ENCODE results near the gene HCN4.

Gene HCN4

GRCh38 chr15:73341886-73342600 lies 26.7 kb downstream of the HCN4 start:
- no peak for FAIRE-seq

- FAIRE-seq, result no peak
These were observed 28.1 kb downstream of the HCN4 start for GRCh38 chr15:73340502-73341192.

- no peak for FAIRE-seq
These were observed 30.0 kb downstream of the HCN4 start for GRCh38 chr15:73338606-73339374.

- FAIRE-seq, result no peak
These were observed 30.7 kb downstream of the HCN4 start for GRCh38 chr15:73338058-73338457.

GRCh38 chr15:73337187-73337586 lies 31.6 kb downstream of the HCN4 start:
- no peak for FAIRE-seq

GRCh38 chr15:73336756-73337155 lies 32.0 kb downstream of the HCN4 start:
- no peak for FAIRE-seq

GRCh38 chr15:73335471-73335870 lies 33.3 kb downstream of the HCN4 start:
- FAIRE-seq, result no peak

- FAIRE-seq, result no peak
These were observed 33.7 kb downstream of the HCN4 start for GRCh38 chr15:73335026-73335425.

- no peak for FAIRE-seq
These were observed 34.7 kb downstream of the HCN4 start for GRCh38 chr15:73334086-73334485.

GRCh38 chr15:73333001-73333400 lies 35.8 kb downstream of the HCN4 start:
- FAIRE-seq, result no peak

- no peak for FAIRE-seq
These were observed 36.5 kb downstream of the HCN4 start for GRCh38 chr15:73331991-73332925.

- FAIRE-seq, result no peak
These were observed 37.3 kb downstream of the HCN4 start for GRCh38 chr15:73331501-73331900.

- FAIRE-seq, result no peak
These were observed 38.3 kb downstream of the HCN4 start for GRCh38 chr15:73330206-73331051.

GRCh38 chr15:73329501-73330200 lies 39.1 kb downstream of the HCN4 start:
- no peak for FAIRE-seq

- no peak for FAIRE-seq
These were observed 39.8 kb downstream of the HCN4 start for GRCh38 chr15:73328981-73329380.

GRCh38 chr15:73328149-73328820 lies 40.5 kb downstream of the HCN4 start:
- FAIRE-seq, result no peak

- no peak for FAIRE-seq
These were observed 42.6 kb downstream of the HCN4 start for GRCh38 chr15:73326157-73326556.

GRCh38 chr15:73325191-73325861 lies 43.4 kb downstream of the HCN4 start:
- FAIRE-seq, result no peak

- no peak for FAIRE-seq
These were observed 44.1 kb downstream of the HCN4 start for GRCh38 chr15:73324496-73325170.
